ENCODE data around the gene LIN54.
"Not testable (repeated sequence)": the region's sequence is repeated elsewhere in the genome, so short reads cannot be mapped to it uniquely, and the experiment has no call there.

LIN54 gene

DNA sequence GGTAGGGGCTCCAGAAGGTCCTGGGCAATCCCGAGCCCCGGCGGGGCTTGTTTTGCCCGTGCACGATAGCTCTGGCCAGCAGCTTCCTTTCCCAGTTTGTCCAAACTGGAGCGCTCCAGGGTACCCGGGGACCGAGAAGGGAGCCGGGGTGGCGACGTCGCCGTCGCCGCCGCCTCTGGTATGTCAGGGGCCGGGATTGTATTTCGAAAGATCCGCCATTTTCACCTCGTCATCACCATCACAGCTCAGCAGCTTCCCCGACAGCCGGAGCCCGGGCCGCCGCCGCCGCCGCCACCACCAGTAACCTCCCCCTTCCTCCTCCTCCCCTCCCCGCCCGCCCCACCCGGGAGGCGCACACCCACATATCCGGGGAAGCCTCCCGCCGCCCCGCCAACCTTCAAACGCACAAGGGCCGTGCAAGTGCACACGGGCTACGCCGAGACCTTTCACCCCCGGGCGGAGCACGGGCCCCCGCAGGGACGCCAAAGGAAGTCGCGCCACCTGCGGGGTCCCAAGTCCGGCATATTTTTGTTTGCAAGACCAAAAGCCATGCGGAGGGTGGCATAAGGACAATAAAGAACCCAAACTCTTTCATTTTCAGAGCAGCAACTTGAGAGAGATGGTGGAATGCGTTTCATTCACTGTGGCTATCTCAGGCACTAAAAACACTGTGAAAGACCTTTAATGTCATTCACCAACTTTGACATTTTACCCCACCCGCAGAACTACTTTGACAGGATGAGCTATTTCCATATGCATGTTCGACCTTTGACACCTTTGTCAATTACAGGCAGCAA, at the start of gene LIN54:
Gene LIN54 (minus strand): TSS at position 302 of the 797 bp plus-strand sequence. CDS start 25,979 bp downstream, outside the sequence.
- peak; percentile 87 for DNase-seq (ENCODE audit: low spot score)

DNA sequence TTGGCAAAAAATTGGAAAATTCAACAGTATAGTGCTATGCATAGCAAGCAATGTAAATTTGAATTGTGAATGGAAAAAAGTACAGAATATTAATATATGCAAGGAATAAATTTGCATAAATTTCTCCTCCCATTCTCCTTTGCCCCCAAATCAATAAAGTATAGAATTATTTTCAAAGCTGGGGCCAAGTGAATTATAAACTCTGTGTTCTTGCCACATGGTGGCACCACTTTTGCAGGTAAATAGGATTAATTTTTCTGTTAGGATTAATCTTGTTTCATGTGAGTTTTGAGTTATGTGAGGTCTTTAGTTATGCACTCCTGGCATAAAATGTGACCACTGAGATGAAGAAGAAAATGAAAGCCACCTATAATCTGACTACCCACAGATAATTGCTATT, 44.3 kb upstream of the LIN54 start:
- peak; percentile 12 for DNase-seq (ENCODE audit: low spot score)

DNA sequence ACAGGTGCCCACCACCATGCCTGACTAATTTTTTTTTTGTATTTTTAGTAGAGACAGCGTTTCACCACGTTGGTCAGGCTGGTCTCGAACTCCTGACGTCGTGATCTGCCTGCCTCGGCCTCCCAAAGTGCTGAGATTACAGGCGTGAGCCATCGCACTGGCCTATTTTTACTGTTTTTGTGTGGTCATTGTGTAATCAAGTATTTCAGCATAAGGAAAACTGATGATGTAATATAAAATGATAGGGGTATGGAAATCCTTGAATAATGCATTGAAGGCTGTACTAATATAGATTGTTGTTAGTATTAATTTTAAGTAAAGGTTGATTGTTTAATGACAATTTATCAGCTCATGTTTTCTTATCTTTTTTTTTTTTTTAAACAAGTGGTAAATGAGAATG, 38.2 kb upstream of the LIN54 start:
- not testable (repeated sequence) for DNase-seq (ENCODE audit: low spot score)

DNA sequence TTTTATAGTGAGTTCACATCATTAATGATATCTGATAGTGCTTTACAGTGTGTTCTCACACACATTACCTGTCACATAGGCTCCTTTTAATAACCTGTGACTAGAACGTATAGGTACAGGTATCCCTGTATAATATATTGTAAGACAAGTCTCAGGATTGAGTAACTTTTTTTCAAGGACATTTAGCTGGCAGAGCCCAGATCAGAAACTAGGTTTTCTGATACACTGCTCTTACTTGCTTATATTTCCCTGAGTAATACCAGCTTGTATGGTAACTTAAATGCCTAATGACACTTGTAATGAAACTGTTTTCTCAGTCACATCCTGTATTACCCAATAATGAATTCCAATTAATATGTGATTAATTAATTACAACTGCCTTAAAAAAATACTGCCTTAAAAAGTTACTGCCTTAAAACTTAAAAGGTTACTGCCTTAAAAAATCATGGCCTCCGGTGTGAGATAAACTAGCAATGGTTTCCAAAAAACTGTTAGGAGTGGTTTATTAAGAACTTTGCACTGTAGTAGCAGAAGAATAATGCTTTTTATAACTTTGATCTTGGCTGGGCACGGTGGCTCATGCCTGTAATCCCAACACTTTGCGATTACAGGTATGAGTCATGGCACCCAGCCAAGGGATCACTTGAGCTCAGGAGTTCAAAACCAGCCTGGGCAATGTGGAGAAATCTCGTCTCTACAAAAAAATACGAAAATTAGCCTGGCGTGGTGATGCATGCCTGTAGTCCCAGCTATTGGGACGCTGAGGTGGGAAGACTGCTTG, 36.3 kb upstream of the LIN54 start:
- no peak for DNase-seq (ENCODE audit: low spot score)

DNA sequence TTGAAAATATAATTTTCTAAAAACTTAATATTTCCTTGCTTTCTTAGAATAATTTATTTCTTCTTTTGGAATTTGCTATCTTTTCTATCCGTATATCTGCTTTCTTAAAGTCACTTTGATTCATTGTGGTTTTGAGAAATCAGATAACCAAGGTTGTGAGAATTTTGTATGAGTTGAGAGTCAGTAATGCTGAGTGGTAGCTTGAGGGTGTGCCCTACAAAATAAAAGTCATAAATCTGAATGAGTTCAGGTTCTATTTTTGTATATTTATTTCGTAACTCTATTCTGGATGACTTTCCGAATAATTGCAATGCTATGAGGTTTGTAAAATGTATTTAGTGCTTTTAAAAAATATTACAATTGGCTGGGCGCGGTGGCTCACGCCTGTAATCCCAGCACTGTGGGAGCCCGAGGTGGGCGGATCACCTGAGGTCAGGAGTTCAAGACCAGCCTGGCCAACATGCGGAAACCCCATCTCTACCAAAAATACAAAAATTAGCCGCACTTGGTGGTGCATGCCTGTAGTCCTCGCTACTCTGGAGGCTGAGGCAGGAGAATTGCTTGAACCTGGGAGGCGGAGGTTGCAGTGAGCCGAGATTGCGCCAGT, 33.3 kb upstream of the LIN54 start:
- DNase-seq (ENCODE audit: low spot score): no peak

DNA sequence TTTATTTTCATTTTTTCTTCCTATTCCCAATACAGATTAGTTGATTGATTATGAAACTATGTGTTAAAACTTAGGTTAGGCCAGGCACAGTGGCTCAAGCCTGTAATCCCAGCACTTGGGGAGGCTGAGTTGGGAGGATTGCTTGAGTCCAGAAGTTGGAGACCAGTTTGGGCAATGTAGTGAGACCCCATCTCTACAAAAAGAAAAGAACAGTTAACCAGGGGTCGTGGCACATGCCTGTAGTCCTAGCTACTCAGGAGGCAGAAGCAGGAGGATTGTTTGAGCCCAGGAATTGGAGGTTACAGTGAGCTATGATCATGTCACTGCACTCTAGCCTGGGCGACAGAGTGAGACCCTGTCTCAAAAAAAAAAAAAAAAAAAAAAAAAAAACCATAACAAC, 32.5 kb upstream of the LIN54 start:
- DNase-seq (ENCODE audit: low spot score): not testable (repeated sequence)

DNA sequence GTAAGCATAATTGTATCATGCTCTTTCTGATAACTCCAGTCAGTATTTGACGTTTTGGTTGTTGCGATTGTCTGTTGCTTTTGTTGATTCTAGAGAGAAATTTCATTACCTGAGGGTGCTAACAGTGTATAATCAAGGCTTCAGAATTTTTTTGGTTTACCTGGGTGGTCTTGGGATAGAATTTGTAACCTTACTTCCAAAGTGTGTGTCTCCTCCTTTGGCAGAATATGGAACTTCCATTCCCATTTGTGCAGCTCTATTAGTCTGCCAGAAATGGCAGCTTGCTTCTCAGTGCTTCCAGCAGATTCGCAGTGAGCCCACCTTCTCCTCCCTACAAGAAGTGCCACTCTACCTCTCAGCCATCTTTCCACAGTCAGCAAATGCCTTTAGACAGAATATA, 29.6 kb upstream of the LIN54 start:
- no peak for DNase-seq (ENCODE audit: low spot score)

DNA sequence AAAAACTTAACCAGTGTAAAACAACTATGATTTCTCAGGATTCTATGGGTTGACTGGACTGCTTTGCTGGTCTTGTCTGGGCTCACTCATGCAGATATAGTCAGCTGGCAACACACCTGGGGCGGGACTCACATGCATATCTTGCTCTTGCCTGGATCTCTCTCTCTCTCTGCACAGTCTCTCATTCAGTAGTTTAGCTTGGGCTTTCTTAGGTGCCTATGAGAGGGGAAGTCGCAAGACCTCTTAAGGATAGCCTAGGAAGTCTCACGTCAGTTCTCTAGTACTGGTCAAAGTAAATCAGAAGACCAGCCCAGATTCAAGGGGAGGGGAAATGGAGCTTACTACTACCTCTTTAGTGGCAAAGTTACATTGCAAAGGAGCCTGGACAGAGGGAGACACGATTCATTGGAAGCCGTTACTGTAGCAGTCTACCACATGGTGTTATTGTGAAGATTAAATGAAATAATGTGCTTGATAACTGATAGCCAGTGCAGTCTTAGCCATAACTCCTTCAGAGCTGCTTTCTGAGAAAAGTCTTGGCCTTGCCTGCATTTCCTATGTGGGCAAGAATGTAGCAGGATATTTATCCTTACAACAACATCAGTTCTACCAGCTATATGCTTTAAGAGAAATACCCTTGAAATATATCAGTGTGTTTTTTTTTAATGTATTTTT, 26.5 kb upstream of the LIN54 start:
- DNase-seq (ENCODE audit: low spot score): no peak

DNA sequence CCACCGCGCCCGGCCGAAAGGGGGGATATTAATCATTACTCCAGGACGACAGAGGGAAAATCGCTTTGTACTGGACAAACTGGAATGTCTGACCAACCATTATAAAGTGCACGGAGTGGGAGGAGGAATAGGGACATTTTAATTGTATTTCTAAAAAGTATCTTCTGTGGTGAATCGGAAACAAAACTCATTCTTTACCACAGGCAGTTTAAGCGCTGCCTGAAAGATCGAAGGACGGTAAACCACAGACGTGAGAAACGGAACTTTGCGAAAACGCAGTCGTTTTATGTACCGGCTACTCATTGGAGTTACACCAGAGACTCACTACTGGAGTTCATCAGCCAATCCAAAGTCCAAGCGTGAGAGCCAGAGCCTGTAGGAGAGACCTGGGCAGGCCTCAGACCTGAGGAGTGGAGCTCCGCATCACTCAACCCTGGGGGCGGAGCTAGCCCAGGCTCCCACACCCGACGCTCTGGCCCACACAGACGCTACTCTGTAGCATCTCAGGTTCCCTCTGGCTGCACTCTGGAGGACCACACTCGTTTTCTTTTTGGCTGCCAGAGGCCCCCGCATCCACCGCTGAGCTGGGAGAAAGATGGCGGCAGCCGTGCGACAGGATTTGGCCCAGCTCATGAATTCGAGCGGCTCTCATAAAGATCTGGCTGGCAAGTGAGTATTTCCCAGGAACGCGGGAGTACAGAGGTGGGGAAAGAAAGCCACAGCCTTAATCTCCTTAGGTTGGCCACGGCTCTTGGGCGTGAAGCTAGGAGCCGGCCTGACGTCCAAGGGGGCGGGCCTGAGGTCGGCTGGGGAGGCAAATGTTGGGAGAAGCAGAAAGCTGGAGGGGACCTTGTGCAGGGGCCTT, 24.2 kb upstream of the LIN54 start, which contains the start of gene COPS4:
Gene COPS4 (plus strand): TSS at position 554 of the 865 bp plus-strand sequence. CDS start 42 bp downstream, at position 596.
- DNase-seq (ENCODE audit: low spot score): peak; percentile 98

DNA sequence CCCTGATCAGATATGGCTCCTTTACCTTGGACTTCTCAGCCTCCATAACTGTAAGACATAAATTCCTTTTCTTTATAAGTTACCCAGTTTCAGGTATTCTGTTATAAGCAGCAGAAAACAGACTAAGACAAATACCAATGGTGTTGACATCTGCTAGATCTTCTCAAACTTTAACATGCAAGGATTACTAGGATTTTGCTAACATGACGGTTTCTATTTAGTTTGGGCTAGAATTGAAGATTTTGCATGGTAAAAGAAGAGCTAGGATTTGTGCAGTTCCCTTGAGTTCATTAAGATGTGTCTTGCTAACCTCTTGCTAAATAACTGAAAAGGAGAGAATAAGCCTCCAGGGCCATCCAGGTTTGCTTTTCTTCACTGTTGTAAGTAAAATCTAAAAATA, 19.1 kb upstream of the LIN54 start:
- no peak for DNase-seq (ENCODE audit: low spot score)

DNA sequence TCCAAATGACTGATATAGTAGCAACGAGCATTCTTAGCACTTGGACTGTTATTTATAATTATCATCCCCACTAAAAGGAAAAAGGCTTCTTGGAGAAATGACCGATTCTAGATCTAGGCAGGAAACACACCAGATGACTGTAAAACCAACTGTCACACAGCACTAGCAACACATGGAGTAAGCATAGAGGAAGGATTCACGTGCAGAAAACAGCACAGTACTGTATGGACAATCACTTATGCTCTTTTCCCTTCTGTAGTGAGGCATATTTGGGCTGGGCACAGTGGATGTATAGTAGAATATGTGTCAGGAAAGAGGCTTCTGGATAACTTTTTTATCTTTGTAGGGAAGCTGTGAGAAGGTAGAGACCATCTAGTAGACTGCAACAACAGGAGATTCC, 18.4 kb upstream of the LIN54 start:
- no peak for DNase-seq (ENCODE audit: low spot score)

DNA sequence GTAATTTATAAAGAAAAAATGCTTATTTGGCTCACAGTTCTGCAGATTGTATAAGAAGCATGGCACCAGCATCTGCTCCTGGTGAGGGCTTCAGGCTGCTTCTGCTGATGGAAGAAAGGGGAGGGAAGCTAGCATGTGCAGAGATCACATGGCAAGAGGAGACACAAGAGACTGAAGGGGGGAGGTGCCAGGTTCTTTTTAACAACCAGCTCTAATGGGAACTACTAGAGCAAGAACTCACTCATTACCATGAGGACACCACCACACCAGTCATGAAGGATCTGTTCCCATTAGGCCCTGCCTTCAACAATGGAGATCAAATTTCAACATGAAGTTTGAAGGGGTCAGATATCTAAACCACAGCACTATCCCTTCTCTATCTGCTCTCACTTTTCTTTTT, 14.9 kb upstream of the LIN54 start:
- DNase-seq (ENCODE audit: low spot score): no peak

DNA sequence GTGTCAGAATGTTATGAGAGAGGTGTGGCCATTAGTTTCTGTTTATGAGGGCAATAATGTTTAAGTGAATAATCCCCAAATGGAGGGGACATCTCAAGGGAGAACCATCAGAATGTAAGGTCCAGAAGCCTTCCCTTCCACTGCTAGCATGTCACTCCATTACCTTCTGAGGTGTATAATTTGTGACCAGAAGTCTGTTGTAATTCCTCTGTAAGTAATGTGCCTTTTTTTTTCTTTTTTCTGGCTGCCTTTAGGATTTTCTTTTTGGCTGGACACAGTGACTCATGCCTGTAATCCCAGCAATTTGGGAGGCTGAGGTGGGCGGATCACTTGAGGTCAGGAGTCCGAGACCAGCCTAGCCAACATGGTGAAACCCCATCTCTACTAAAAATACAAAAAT, 13.6 kb upstream of the LIN54 start:
- no peak for DNase-seq (ENCODE audit: low spot score)

DNA sequence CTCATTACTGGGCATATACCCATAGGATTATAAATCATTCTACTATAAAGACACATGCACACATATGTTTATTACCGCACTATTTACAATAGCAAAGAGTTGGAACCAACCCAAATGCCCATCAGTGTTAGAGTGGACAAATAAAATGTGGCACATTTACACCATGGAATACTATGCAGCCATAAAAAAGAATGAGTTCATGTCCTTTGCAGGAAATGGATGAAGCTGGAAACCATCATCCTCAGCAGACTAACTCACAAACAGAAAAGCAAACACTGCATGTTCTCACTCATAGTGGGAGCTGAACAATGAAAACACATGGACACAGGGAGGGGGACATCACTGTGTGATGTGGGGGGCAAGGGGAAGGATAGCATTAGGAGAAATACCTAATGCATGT, 13.0 kb upstream of the LIN54 start:
- DNase-seq (ENCODE audit: low spot score): not testable (repeated sequence)

DNA sequence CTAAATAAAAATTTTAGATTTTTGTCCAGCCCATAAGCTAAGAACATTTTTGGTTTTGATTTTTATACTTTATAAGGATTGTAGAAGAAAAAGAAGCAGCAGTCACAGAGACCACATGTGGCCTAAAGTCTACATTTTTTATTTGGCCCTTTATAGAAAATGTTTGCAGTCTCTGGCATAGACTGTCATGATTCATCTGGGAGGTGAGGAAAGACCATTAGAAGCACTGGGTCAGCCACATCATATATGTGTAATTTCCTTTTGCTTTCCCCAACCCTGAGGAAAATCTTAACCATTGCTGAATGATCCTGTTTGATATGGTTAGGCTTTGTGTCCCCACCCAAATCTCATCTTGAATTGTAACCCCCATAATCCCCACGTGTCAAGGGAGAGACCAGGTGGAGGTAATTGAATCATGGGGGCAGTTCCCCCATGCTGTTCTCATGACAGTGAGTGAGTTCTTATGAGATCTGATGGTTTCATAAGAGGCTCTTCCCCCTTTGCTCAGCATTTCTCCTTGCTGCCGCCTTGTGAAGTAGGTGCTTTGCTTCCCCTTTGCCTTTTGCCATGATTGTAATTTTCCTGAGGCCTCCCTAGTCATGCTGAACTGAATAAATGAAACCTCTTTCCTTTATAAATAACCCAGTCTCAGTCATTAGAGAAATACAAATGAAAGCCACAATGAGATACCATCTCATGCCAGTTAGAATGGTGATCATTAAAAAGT, 12.3 kb upstream of the LIN54 start:
- no peak for DNase-seq (ENCODE audit: low spot score)

DNA sequence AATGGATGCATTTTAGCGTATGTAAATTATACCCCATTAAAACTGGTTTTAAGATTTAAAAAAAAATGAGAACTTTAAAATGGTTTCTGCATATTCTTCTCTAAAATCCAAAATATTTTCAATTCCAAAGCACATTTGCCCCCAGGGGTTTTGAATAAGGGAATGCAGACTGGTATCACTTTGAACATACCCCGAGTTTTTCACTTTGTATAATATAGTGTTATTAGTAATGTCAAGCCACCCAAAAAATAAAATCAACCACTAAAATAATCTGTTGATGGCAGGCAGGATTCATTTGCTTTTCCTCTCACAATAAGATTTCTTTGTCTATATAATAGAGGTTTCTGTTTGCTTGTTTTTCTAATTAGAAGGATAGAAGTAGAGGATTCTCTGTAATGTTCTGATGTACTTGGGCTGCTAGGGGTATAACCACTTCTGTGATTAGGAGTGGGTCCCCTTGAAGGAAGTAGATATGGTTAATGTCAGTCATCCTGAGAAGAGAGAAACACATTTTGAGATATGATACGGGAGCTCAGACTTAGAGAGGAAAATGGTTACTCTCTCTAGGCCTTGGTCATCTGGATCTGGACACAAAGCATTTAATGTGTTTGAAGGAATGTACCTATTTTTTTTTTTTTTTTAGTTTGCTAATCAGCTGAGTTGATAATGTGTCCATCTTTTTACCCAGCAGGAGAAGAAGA, 9.3 kb upstream of the LIN54 start:
- DNase-seq (ENCODE audit: low spot score): no peak

DNA sequence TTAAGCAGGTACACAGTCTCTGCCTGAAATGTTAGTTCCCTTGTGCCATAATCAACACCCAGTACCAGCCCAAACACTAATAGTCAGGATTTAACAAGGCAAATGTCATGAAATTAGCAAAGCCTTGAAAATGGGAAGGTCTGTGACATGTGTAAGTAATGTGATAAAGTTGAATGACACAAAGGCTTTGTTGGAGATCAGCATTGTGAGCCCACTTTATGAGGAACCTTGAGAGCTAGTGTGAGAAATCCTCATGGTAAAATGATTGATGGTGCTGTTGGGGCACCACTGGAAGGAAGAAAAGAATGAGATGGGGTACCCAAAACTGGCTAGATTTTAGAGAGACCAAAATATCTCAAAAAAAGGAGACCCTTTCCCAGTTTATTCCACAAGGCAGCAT, 3.3 kb upstream of the LIN54 start:
- no peak for DNase-seq (ENCODE audit: low spot score)

DNA sequence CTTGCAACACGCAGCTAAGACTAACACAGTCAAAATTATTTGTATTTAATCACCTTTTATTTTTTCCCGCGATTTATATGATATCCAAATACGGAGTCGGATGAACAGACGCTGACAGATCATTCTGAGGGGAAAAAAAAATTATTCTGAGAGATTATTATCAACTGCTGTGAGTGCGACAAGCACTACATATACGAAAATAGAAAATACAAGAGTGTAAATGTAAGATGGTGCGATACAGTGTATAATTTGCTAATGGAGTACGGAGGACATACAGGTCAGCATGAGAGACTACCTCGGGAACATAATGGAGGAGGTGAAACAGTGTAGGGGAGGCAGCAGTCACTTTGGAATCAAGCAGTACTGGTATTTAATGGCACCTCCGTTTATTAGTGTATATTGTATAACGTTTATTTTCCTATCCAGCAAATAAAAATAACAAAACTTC, 2.8 kb upstream of the LIN54 start:
- DNase-seq (ENCODE audit: low spot score): no peak

DNA sequence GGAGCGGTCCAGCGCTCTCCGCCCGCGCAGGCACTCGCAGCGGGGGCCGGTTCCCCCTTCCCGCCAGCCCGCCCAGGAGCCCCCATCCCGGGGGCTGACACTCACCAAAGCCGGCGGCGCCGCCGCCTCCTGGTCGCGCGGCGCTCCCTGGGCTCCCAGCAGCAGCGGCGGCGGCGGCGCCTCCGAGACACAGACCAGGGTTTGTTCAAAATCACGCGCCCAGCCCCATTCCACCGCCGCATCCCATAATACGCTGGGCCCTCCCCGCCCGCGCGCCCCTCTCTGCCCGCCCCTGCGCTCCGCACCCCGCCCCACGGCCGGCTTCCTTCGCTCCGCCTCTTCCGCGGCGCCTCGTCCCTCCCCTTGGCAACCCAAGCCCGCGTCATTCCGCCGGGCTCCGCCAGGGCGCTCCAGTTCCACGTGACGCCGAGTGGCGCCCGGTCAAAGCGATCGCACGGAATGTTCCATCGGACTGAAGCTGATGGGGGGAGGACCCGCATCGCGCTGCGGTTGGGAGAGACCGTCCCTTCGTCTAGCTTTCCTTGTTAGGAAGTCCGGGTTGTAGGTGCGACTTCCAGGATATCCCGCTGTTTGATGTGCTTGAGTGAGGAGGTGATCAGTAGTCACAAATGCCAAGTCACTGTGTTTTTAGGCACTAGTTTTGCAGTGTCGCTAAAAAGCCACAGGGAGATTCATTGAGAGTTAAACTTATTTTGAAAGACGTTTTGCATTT, 2.2 kb upstream of the LIN54 start:
- peak; percentile 98 for DNase-seq (ENCODE audit: low spot score)
